Panc1 (cell line): Measurements from ENCODE around the gene PLCXD1. TPM values are rescaled to one million over a fixed set of nuclear protein-coding genes. Genes with fewer than 3 reads are reported as not detected.

Experiments
- ATAC-seq: fragments of 200-7000 bp; cut with Tn5 transposase; 2 replicates; pipeline ENCODE4 v1.9.1; 2020; ENCODE audit warnings: mild to moderate bottlenecking, moderate library complexity
- BruUV-seq: library from RNA; stranded (reverse); fragments of 400-500 nt; replicated peaks from 2 replicates; lab custom pipeline; 2021; lab: Mats Ljungman, UMichigan
- CTCF ChIA-PET: fragments of 300-600 bp; sonication (Branson Sonifier 250); formaldehyde crosslinking; loops from one replicate; lab custom pipeline; 2022; ENCODE audit warnings: antibody characterized with exemption; lab: Charles Lee
- POLR2A ChIA-PET: fragments of 300-600 bp; sonication (Branson Sonifier 250); formaldehyde crosslinking; loops from one replicate; lab custom pipeline; 2022; ENCODE audit warnings: antibody characterized with exemption; lab: Charles Lee
- DNase-seq: peaks from one replicate; pipeline ENCODE4 v3.0.0-alpha.2; 2010; ENCODE audit warnings: low read depth, low spot score
- H3K27ac ChIP-seq: 2 replicates; pipeline ENCODE4 v1.5.1; 2011; ENCODE audit warnings: mild to moderate bottlenecking, low read length, inconsistent platforms
- H3K27me3 ChIP-seq: fragments of 200-500 bp; sonication (Bioruptor generic); 2 replicates; pipeline ENCODE4 v1.6.0; 2014; ENCODE audit warnings: low read length, inconsistent platforms; ENCODE audit not compliant: control insufficient read depth, insufficient read depth
- H3K36me3 ChIP-seq: fragments of 200-500 bp; sonication (Bioruptor generic); 2 replicates; pipeline ENCODE4 v1.5.1; 2014; ENCODE audit warnings: inconsistent platforms, mild to moderate bottlenecking, low read length, moderate library complexity; ENCODE audit not compliant: control insufficient read depth, insufficient read depth
- H3K4me1 ChIP-seq: 2 replicates; pipeline ENCODE4 v1.5.1; 2011; ENCODE audit warnings: inconsistent platforms, mild to moderate bottlenecking, low read length, moderate library complexity; ENCODE audit not compliant: control insufficient read depth, insufficient read depth
- H3K4me3 ChIP-seq, 2 experiments: 2 replicates each; pipeline ENCODE4 v1.5.1; 2011 to 2012; ENCODE audit warnings: low read depth in 2 of 2, low read length in 2 of 2, mild to moderate bottlenecking in 2 of 2, inconsistent platforms in 1 of 2, moderate library complexity in 1 of 2
- H3K9me3 ChIP-seq: fragments of 200-500 bp; sonication (Bioruptor generic); 2 replicates; pipeline ENCODE4 v1.5.1; 2014; ENCODE audit warnings: low read depth, mild to moderate bottlenecking, inconsistent platforms, low read length, moderate library complexity; ENCODE audit not compliant: control insufficient read depth, insufficient read depth
- POLR2AphosphoS5 ChIP-seq: IDR thresholded peaks from 2 replicates; pipeline ENCODE4 v1.6.1; 2012; ENCODE audit warnings: mild to moderate bottlenecking, low read depth, low read length, moderate library complexity
- SIN3A ChIP-seq: IDR thresholded peaks from 2 replicates; pipeline ENCODE4 v1.6.1; 2012; ENCODE audit warnings: low read depth, mild to moderate bottlenecking, low read length, moderate library complexity, borderline replicate concordance; ENCODE audit not compliant: insufficient read depth
- TCF7L2 ChIP-seq: IDR thresholded peaks from 2 replicates; pipeline ENCODE4 v1.6.1; 2011; ENCODE audit warnings: mild to moderate bottlenecking, low read depth, low read length, inconsistent platforms
- in situ Hi-C: cut with HindIII; loops from 2 replicates; pipeline ENCODE4 v1.10.0; 2016; ENCODE audit warnings: low sequenced_read_pairs, low pct_unique_long_range_greater_than_20kb
- intact Hi-C: fragments of 100-400 bp; cut with micrococcal nuclease; formaldehyde crosslinking; loops from one replicate; pipeline ENCODE4 v1.10.0; 2022; ENCODE audit not compliant: unreplicated experiment
- total RNA-seq: library from RNA; stranded (reverse); gene quantifications from one replicate; pipeline ENCODE4 v1.2.1, GENCODE V29; 2021; ENCODE audit not compliant: unreplicated experiment
- TF ChIP-seq, protein P1 (sequence below), 2 experiments: IDR thresholded peaks; 2 replicates each; pipeline ENCODE4 v1.6.1; 2011 to 2012; ENCODE audit warnings: low read depth in 2 of 2, control low read depth in 1 of 2, low read length in 1 of 2, mild to moderate bottlenecking in 1 of 2, moderate library complexity in 1 of 2; ENCODE audit not compliant: insufficient read depth in 1 of 2
- TF ChIP-seq, protein P2 (sequence below): fragments of 450-650 bp; IDR thresholded peaks from 2 replicates; pipeline ENCODE4 v1.5.1; 2017; ENCODE audit warnings: mild to moderate bottlenecking

The PLCXD1 gene
- total RNA-seq, 1 experiment from 2014 or later = 54.9 TPM

DNA sequence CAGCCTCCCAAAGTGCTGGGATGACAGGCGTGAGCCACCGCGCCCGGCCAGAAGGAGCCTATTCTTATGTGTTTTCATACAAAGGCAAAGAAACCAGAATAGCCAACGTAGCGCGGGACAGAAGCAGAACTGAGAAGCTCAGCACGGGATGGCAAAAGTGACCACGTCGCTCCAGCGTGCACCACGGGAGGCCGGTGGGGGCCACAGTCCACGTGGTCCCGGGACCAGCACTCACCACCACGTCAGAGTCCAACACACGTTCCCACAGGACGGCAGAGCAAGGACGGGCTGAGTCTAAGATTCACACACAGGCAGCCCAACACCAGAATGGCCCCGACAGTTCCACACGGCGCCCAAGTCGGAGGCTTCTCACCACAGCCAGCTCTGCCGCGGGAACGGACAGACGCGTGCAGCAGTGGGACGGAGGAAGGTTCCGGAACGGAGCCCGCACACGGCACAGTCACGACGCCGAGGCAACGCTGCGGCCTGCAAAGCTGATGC is 56.2 kb downstream of the PLCXD1 start:
- in situ Hi-C loops (no loop called here), intact Hi-C loops (no loop called here)
- Histone ChIP-seq H3K27me3 (no peaks in the 10 kb centered on the region), H3K27ac (no peak overlapping the region), H3K4me3 (no peak overlapping the region), H3K9me3 (no peaks in the 10 kb centered on the region), H3K4me1 (no peaks in the 10 kb centered on the region), H3K36me3 (no peaks in the 10 kb centered on the region)
- DNase-seq = no peak
- CTCF ChIA-PET = no interaction called here
- POLR2A ChIA-PET = no interaction called here
- ATAC-seq = no peak
- no peak for TF ChIP-seq TCF7L2
- no TSS peak for BruUV-seq

DNA sequence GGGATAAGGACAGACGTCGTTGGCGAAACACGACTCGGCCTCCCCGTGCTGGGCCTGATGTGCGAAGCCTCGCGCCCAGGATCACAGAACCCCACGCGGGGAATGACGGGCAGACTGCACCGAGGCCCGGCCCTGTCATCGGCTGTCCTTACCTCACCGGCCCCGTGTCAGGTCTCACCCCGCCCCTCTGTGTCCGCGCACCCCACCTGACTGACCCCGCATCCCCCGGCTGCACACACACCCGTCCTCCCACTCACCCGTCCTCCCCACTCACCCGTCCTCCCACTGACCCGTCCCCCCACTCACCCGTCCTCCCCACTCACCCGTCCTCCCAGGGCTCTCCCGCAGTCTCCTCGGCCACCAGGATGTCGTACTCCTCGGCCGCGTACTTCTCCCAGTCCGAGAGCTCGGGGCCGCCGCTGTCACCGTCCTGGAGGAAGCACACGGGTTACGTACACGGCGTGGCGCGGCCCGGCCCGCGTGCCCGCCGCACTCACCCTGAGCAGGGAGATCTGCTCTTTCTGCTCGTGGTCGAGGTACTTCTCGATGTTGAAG is 57.2 kb downstream of the PLCXD1 start:
- no peak for ATAC-seq
- CTCF ChIA-PET = no interaction called here
- BruUV-seq = no TSS peak
- no peak overlapping the region for H3K4me3 ChIP-seq
- H3K27ac ChIP-seq = no peak overlapping the region
- DNase-seq = no peak
- intact Hi-C loops = no loop called here
- H3K4me1 ChIP-seq = no peaks in the 10 kb centered on the region
- H3K9me3 ChIP-seq = no peaks in the 10 kb centered on the region
- no peaks in the 10 kb centered on the region for H3K27me3 ChIP-seq
- in situ Hi-C loops = no loop called here
- no peak for TF ChIP-seq SIN3A
- TF ChIP-seq TCF7L2 = no peak
- TF ChIP-seq, protein P1, sequence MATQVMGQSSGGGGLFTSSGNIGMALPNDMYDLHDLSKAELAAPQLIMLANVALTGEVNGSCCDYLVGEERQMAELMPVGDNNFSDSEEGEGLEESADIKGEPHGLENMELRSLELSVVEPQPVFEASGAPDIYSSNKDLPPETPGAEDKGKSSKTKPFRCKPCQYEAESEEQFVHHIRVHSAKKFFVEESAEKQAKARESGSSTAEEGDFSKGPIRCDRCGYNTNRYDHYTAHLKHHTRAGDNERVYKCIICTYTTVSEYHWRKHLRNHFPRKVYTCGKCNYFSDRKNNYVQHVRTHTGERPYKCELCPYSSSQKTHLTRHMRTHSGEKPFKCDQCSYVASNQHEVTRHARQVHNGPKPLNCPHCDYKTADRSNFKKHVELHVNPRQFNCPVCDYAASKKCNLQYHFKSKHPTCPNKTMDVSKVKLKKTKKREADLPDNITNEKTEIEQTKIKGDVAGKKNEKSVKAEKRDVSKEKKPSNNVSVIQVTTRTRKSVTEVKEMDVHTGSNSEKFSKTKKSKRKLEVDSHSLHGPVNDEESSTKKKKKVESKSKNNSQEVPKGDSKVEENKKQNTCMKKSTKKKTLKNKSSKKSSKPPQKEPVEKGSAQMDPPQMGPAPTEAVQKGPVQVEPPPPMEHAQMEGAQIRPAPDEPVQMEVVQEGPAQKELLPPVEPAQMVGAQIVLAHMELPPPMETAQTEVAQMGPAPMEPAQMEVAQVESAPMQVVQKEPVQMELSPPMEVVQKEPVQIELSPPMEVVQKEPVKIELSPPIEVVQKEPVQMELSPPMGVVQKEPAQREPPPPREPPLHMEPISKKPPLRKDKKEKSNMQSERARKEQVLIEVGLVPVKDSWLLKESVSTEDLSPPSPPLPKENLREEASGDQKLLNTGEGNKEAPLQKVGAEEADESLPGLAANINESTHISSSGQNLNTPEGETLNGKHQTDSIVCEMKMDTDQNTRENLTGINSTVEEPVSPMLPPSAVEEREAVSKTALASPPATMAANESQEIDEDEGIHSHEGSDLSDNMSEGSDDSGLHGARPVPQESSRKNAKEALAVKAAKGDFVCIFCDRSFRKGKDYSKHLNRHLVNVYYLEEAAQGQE (IDR thresholded peaks at IDR 0.05; ENCODE audit: insufficient read depth in 1 of 2, low read depth in 2 of 2, low read length in 1 of 2) = no peak
- no peak for TF ChIP-seq POLR2AphosphoS5
- TF ChIP-seq, protein P2, sequence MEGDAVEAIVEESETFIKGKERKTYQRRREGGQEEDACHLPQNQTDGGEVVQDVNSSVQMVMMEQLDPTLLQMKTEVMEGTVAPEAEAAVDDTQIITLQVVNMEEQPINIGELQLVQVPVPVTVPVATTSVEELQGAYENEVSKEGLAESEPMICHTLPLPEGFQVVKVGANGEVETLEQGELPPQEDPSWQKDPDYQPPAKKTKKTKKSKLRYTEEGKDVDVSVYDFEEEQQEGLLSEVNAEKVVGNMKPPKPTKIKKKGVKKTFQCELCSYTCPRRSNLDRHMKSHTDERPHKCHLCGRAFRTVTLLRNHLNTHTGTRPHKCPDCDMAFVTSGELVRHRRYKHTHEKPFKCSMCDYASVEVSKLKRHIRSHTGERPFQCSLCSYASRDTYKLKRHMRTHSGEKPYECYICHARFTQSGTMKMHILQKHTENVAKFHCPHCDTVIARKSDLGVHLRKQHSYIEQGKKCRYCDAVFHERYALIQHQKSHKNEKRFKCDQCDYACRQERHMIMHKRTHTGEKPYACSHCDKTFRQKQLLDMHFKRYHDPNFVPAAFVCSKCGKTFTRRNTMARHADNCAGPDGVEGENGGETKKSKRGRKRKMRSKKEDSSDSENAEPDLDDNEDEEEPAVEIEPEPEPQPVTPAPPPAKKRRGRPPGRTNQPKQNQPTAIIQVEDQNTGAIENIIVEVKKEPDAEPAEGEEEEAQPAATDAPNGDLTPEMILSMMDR = no peak
- POLR2A ChIA-PET = no interaction called here
- no peaks in the 10 kb centered on the region for H3K36me3 ChIP-seq

DNA sequence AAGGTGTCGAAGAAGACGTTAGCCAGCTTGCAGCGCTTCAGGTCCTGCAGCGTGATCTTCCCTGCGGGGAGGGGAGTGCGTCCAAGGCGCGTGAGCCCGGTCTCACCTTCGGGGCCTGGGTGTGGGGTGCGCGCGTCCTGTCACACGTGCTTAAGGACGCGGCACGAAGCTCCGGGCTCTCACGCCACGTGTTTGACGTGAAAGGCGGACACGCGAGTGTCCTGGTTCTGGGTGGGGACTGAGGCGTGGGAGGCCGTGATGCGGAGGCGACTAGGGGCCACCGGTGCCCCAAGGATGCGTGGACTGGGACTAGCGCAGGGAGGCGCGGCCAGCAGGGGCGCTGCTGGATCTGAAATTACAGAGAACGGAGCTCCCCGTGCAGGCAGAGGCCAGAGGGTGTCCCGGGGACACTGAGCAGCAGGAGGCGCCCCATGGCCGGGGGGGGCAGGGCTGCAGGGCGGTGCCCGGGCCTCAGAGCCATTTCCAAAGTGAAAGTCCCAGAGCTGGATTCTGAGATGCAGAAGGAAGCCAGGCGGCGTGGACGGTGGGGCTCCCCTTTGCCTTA is 57.7 kb downstream of the PLCXD1 start:
- Histone ChIP-seq H3K36me3 (no peaks in the 10 kb centered on the region), H3K27ac (no peak overlapping the region), H3K4me1 (no peaks in the 10 kb centered on the region), H3K27me3 (no peaks in the 10 kb centered on the region), H3K4me3 (no peak overlapping the region), H3K9me3 (no peaks in the 10 kb centered on the region)
- POLR2A ChIA-PET = no interaction called here
- no TSS peak for BruUV-seq
- CTCF ChIA-PET = no interaction called here
- in situ Hi-C loops (no loop called here), intact Hi-C loops (no loop called here)
- no peak for ATAC-seq
- TF ChIP-seq, protein P1 (IDR thresholded peaks at IDR 0.05; ENCODE audit: insufficient read depth in 1 of 2, low read depth in 2 of 2, low read length in 1 of 2) = no peak
- TF ChIP-seq SIN3A = no peak
- DNase-seq = no peak
